Smooth muscle cell (in vitro differentiated cells): ENCODE measurements around the gene LINC00305. TPM values are rescaled to one million over a fixed set of nuclear protein-coding genes. Genes with fewer than 3 reads are reported as not detected.

Experiments used
- DNase-seq: peaks from one replicate; lab custom pipeline; 2025; ENCODE audit not compliant: unreplicated experiment; lab: John Stamatoyannopoulos, UW
- H2AFZ ChIP-seq: fragments of 200-600 bp; sonication (generic); 2 replicates; pipeline ENCODE4 v1.6.0; 2016; ENCODE audit warnings: antibody characterized with exemption, low read depth, mild to moderate bottlenecking
- H3F3A ChIP-seq: fragments of 200-600 bp; sonication (generic); 2 replicates; pipeline ENCODE4 v1.6.0; 2017; ENCODE audit warnings: antibody characterized with exemption, low read depth
- H3K27ac ChIP-seq: fragments of 200-600 bp; sonication (generic); 2 replicates; pipeline ENCODE4 v1.5.1; 2016; ENCODE audit warnings: low read depth, mild to moderate bottlenecking
- H3K27me3 ChIP-seq: fragments of 200-600 bp; sonication (generic); 2 replicates; pipeline ENCODE4 v1.6.1; 2016; ENCODE audit warnings: low read depth, mild to moderate bottlenecking
- H3K36me3 ChIP-seq: fragments of 200-600 bp; sonication (generic); 2 replicates; pipeline ENCODE4 v1.5.1; 2016; ENCODE audit warnings: low read depth
- H3K4me1 ChIP-seq: fragments of 200-600 bp; sonication (generic); 2 replicates; pipeline ENCODE4 v1.5.1; 2016; ENCODE audit warnings: low read depth
- H3K4me2 ChIP-seq: fragments of 200-600 bp; sonication (generic); 2 replicates; pipeline ENCODE4 v1.6.0; 2016; ENCODE audit warnings: mild to moderate bottlenecking
- H3K4me3 ChIP-seq: fragments of 200-600 bp; sonication (generic); 2 replicates; pipeline ENCODE4 v1.5.1; 2016; ENCODE audit warnings: mild to moderate bottlenecking
- H3K79me2 ChIP-seq: fragments of 200-600 bp; sonication (generic); 2 replicates; pipeline ENCODE4 v1.6.0; 2016; ENCODE audit warnings: low read depth, mild to moderate bottlenecking
- H3K9ac ChIP-seq: fragments of 200-600 bp; sonication (generic); 2 replicates; pipeline ENCODE4 v1.6.0; 2016; ENCODE audit warnings: low read depth
- H3K9me3 ChIP-seq: fragments of 200-600 bp; sonication (generic); replicated peaks from 2 replicates; pipeline ENCODE4 v1.5.1; 2016; ENCODE audit warnings: low read depth
- H4K20me1 ChIP-seq: fragments of 200-600 bp; sonication (generic); 2 replicates; pipeline ENCODE4 v1.6.0; 2016; ENCODE audit warnings: low read depth
- WGBS: methylation state at CpG from one replicate; pipeline ENCODE4 v1.1.7; 2016; ENCODE audit warnings: low lambda C conversion rate; 5-methylcytosine and 5-hydroxymethylcytosine counted together
- polyA plus RNA-seq: library from polyadenylated mRNA; unstranded; fragments of >200 nt; fragmentation: Nextera tagmentation; extraction: Ambion mirVana; gene quantifications from 2 replicates; pipeline ENCODE4 v1.2.1, GENCODE V29; 2016
- total RNA-seq: library from RNA; depleted of rRNA; stranded (reverse); fragments of >200 nt; gene quantifications from 2 replicates; pipeline ENCODE4 v1.2.3, GENCODE V29; 2014
- TF ChIP-seq, protein P1 (sequence below): fragments of 200-600 bp; sonication (generic); IDR thresholded peaks from 2 replicates; pipeline ENCODE4 v1.5.1; 2017; ENCODE audit warnings: borderline replicate concordance, mild to moderate bottlenecking, antibody characterized with exemption; ENCODE audit not compliant: insufficient read depth, poor library complexity, severe bottlenecking

The LINC00305 gene
- total RNA-seq (not detected in 2 replicates), polyA plus RNA-seq (0.48 and 0.97 TPM in 2 replicates)

GRCh38 chr18:64148988-64149387 is at the start of gene LINC00305:
Gene LINC00305, minus strand, starts transcription at chr18:64149088.
- Histone ChIP-seq H3F3A (no peaks in the 10 kb centered on the region), H3K27me3 (no peaks in the 10 kb centered on the region), H3K9me3 (no peaks in the 10 kb centered on the region), H3K4me2 (no peak within 1 kb of the TSS), H3K79me2 (no peaks in the 10 kb centered on the region), H4K20me1 (no peaks in the 10 kb centered on the region), H3K9ac (no peak within 1 kb of the TSS), H3K36me3 (no peaks in the 10 kb centered on the region), H3K4me3 (no peak within 1 kb of the TSS), H3K4me1 (no peaks in the 10 kb centered on the region), H2AFZ (no peak within 1 kb of the TSS), H3K27ac (no peak within 1 kb of the TSS)
- no peak for DNase-seq
- WGBS, result 89% methylated on average over 3 of the region's 3 CpGs
- TF ChIP-seq, protein P1, sequence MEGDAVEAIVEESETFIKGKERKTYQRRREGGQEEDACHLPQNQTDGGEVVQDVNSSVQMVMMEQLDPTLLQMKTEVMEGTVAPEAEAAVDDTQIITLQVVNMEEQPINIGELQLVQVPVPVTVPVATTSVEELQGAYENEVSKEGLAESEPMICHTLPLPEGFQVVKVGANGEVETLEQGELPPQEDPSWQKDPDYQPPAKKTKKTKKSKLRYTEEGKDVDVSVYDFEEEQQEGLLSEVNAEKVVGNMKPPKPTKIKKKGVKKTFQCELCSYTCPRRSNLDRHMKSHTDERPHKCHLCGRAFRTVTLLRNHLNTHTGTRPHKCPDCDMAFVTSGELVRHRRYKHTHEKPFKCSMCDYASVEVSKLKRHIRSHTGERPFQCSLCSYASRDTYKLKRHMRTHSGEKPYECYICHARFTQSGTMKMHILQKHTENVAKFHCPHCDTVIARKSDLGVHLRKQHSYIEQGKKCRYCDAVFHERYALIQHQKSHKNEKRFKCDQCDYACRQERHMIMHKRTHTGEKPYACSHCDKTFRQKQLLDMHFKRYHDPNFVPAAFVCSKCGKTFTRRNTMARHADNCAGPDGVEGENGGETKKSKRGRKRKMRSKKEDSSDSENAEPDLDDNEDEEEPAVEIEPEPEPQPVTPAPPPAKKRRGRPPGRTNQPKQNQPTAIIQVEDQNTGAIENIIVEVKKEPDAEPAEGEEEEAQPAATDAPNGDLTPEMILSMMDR, result no peak

DNA sequence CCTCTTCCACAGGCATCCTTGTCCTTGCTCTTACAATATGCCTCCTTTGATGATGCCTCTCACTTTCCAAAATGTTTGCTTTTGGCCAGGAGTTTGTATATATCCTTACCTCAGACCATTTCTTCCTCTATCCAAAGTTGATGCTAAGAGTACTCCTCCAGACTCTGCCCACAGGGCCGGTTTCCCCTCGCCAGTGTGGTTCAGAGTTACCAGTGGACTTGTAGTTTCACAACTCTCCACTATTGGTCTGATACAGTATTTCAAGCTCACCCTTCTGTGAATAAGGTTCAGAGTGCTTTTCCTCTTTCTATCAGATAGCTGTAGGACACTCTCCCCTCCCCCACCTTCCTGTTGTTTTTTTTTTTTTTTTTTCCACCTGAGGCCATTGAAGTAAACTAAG is 42.2 kb upstream of the LINC00305 start:
- Histone ChIP-seq H2AFZ (no peak overlapping the region), H3K9ac (no peak overlapping the region), H3K27ac (no peak overlapping the region), H3K79me2 (no peaks in the 10 kb centered on the region), H3K4me3 (no peak overlapping the region), H4K20me1 (no peaks in the 10 kb centered on the region), H3K4me1 (no peaks in the 10 kb centered on the region), H3K4me2 (no peak overlapping the region), H3K9me3 (no peaks in the 10 kb centered on the region), H3K27me3 (no peaks in the 10 kb centered on the region), H3F3A (no peaks in the 10 kb centered on the region), H3K36me3 (no peaks in the 10 kb centered on the region)
- 98% methylated on average over 2 of the region's 2 CpGs for WGBS
- no peak for DNase-seq
- TF ChIP-seq, protein P1, result no peak

GRCh38 chr18:64185987-64186386 is 37.1 kb upstream of the LINC00305 start:
- Histone ChIP-seq H3F3A (no peaks in the 10 kb centered on the region), H3K36me3 (no peaks in the 10 kb centered on the region), H3K27ac (no peak overlapping the region), H3K4me2 (no peak overlapping the region), H2AFZ (peak overlapping the region; percentile 86), H3K4me3 (no peak overlapping the region), H3K9me3 (no peaks in the 10 kb centered on the region), H3K9ac (no peak overlapping the region), H4K20me1 (no peaks in the 10 kb centered on the region), H3K4me1 (no peaks in the 10 kb centered on the region), H3K27me3 (no peaks in the 10 kb centered on the region), H3K79me2 (no peaks in the 10 kb centered on the region)
- WGBS, result 68% methylated on average over 3 of the region's 3 CpGs
- TF ChIP-seq, protein P1, result no peak
- DNase-seq, result no peak

DNA sequence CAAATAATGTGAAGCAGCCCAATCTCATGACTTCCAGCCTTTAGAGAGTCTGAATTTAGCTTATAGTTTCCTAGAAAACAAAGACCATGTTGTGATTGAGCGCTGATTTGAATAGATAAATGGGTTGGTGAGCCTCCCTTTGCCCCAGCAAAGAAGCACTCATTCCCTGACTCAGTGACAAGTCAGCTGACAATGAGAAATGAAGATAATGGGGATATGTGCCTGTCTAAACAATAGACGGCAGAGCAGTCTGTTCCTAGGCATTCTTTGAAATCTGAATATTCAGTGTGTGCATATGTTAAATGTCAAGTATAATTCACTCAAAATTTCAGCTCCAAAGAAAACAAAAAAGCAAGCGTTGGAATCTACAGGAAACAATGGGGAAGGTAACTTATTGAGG is 34.8 kb upstream of the LINC00305 start:
- no peak overlapping the region for H3K9ac ChIP-seq
- no peaks in the 10 kb centered on the region for H3K36me3 ChIP-seq
- no peaks in the 10 kb centered on the region for H3F3A ChIP-seq
- H3K4me3 ChIP-seq, result no peak overlapping the region
- TF ChIP-seq, protein P1, result no peak
- H2AFZ ChIP-seq, result peak overlapping the region; percentile 8
- no peaks in the 10 kb centered on the region for H3K9me3 ChIP-seq
- H3K27ac ChIP-seq, result no peak overlapping the region
- no peak for DNase-seq
- no peaks in the 10 kb centered on the region for H3K27me3 ChIP-seq
- H3K79me2 ChIP-seq, result no peaks in the 10 kb centered on the region
- 76% methylated on average over 3 of the region's 3 CpGs for WGBS
- no peaks in the 10 kb centered on the region for H4K20me1 ChIP-seq
- no peaks in the 10 kb centered on the region for H3K4me1 ChIP-seq
- H3K4me2 ChIP-seq, result no peak overlapping the region
